B cell (primary cell): ENCODE results near the gene FAM216A. TPM values are rescaled to one million over a fixed set of nuclear protein-coding genes. Genes with fewer than 3 reads are reported as not detected.

Experiments used
- ATAC-seq: fragments of 200-7000 bp; cut with Tn5 transposase; one replicate; pipeline ENCODE4 v1.10.0; 2021; ENCODE audit warnings: low read depth, mild to moderate bottlenecking, moderate number of reproducible peaks, moderate library complexity
- CTCF ChIA-PET: fragments of 350-600 bp; sonication (Branson Sonifier 250); formaldehyde crosslinking; loops from one replicate; lab custom pipeline; 2021; ENCODE audit warnings: antibody characterized with exemption, inconsistent platforms; lab: Charles Lee
- POLR2A ChIA-PET: fragments of 350-600 bp; sonication (Branson Sonifier 250); formaldehyde crosslinking; loops from one replicate; lab custom pipeline; 2021; ENCODE audit warnings: antibody characterized with exemption; lab: Charles Lee
- DNase-seq: peaks from one replicate; pipeline ENCODE4 v3.0.0; 2013
- H2AFZ ChIP-seq: 2 replicates; pipeline ENCODE4 v1.6.1; 2012; ENCODE audit warnings: mild to moderate bottlenecking, low read depth, low read length; ENCODE audit not compliant: insufficient read depth, poor library complexity, severe bottlenecking
- H3K27ac ChIP-seq, 2 donors: 1 replicate in 1 of 2; 2 replicates in 1 of 2; pipeline ENCODE4 v1.5.1; 2012 to 2013; ENCODE audit warnings: low read length in 2 of 2, mild to moderate bottlenecking in 2 of 2, moderate library complexity in 1 of 2
- H3K27me3 ChIP-seq, 4 experiments: fragments of 200-600 bp in 1 of 4; sonication (generic) in 1 of 4; replicated peaks in 1 of 4; 1 replicate in 2 of 4; 2 replicates in 2 of 4; pipeline versions ENCODE4 v1.6.1 to v1.7.0; 2013 to 2016; ENCODE audit warnings: low read length in 3 of 4, mild to moderate bottlenecking in 2 of 4, mixed read lengths in 1 of 4, moderate library complexity in 1 of 4; ENCODE audit not compliant: insufficient read depth in 4 of 4, control insufficient read depth in 3 of 4; ENCODE audit errors: control extremely low read depth in 1 of 4
- H3K36me3 ChIP-seq, 2 experiments: replicated peaks in 1 of 2; 1 replicate in 1 of 2; 2 replicates in 1 of 2; pipeline versions ENCODE4 v1.6.1 to v1.7.1; 2013; ENCODE audit warnings: low read length in 1 of 2; ENCODE audit not compliant: insufficient read depth in 2 of 2, control insufficient read depth in 1 of 2; ENCODE audit errors: control extremely low read depth in 1 of 2, extremely low read depth in 1 of 2
- H3K4me1 ChIP-seq, 2 donors: fragments of 200-600 bp in 1 of 2; sonication (generic) in 1 of 2; 1 replicate in 1 of 2; 2 replicates in 1 of 2; pipeline versions ENCODE4 v1.5.1 to v1.6.1; 2013 to 2017; ENCODE audit warnings: low read length in 2 of 2; ENCODE audit not compliant: control insufficient read depth in 2 of 2, insufficient read depth in 2 of 2
- H3K4me2 ChIP-seq: replicated peaks from 2 replicates; pipeline ENCODE3; 2012; ENCODE audit warnings: mild to moderate bottlenecking, low read depth, low read length; ENCODE audit not compliant: poor library complexity, severe bottlenecking
- H3K4me3 ChIP-seq, 5 experiments: fragments of 200-600 bp in 1 of 5; sonication (generic) in 1 of 5; 1 replicate in 3 of 5; 2 replicates in 2 of 5; pipeline versions ENCODE4 v1.5.1 to v1.7.0; 2011 to 2016; ENCODE audit warnings: low read length in 4 of 5, mild to moderate bottlenecking in 4 of 5, low read depth in 2 of 5, control low read depth in 1 of 5, moderate library complexity in 1 of 5; ENCODE audit not compliant: insufficient read depth in 1 of 5; ENCODE audit errors: control extremely low read depth in 1 of 5, extremely low read depth in 1 of 5
- H3K79me2 ChIP-seq: fragments of 200-600 bp; sonication (generic); one replicate; pipeline ENCODE4 v1.6.0; 2016; ENCODE audit warnings: low read length; ENCODE audit not compliant: control insufficient read depth, insufficient read depth
- H3K9ac ChIP-seq: fragments of 200-600 bp; sonication (generic); 2 replicates; pipeline ENCODE4 v1.6.1; 2017; ENCODE audit warnings: mild to moderate bottlenecking, low read length, moderate library complexity
- H3K9me3 ChIP-seq, 3 donors: one replicate each; pipeline versions ENCODE4 v1.6.1 to v1.7.1; 2013; ENCODE audit warnings: low read length in 2 of 3; ENCODE audit not compliant: control insufficient read depth in 2 of 3, insufficient read depth in 1 of 3; ENCODE audit errors: control extremely low read depth in 1 of 3
- H4K20me1 ChIP-seq: 2 replicates; pipeline ENCODE4 v1.6.0; 2012; ENCODE audit warnings: mild to moderate bottlenecking, low read length; ENCODE audit not compliant: insufficient read depth, control insufficient read depth, poor library complexity, severe bottlenecking
- H3K27ac Mint-ChIP-seq: one replicate; pipeline ENCODE4 v1.8.0; 2021; ENCODE audit warnings: mixed read lengths
- H3K27me3 Mint-ChIP-seq: one replicate; pipeline ENCODE4 v1.8.0; 2021; ENCODE audit warnings: mixed read lengths
- H3K4me1 Mint-ChIP-seq: one replicate; pipeline ENCODE4 v1.8.0; 2021; ENCODE audit warnings: mixed read lengths
- H3K4me3 Mint-ChIP-seq: one replicate; pipeline ENCODE4 v1.8.0; 2021; ENCODE audit warnings: mixed read lengths
- H3K9me3 Mint-ChIP-seq: one replicate; pipeline ENCODE4 v1.8.0; 2022; ENCODE audit warnings: mixed read lengths; ENCODE audit not compliant: insufficient read depth
- CTCF ChIP-seq: fragments of 200-600 bp; IDR thresholded peaks from one replicate; pipeline ENCODE4 v1.8.0; 2022; ENCODE audit warnings: antibody characterized with exemption, mild to moderate bottlenecking
- EZH2 ChIP-seq: IDR thresholded peaks from 2 replicates; pipeline ENCODE4 v1.6.1; 2012; ENCODE audit warnings: borderline replicate concordance, low read depth, mild to moderate bottlenecking, moderate library complexity, low read length; ENCODE audit not compliant: insufficient read depth, poor library complexity, severe bottlenecking
- WGBS: methylation state at CpG from one replicate; pipeline ENCODE4 v1.1.5; 2013; ENCODE audit warnings: missing lambda C conversion rate; ENCODE audit not compliant: insufficient coverage; 5-methylcytosine and 5-hydroxymethylcytosine counted together
- intact Hi-C: fragments of 100-400 bp; cut with micrococcal nuclease; formaldehyde crosslinking; loops from one replicate; pipeline ENCODE4 v1.10.0; 2022
- polyA plus RNA-seq: library from polyadenylated mRNA; depleted of rRNA; stranded (reverse); fragments of >200 nt; gene quantifications from 2 replicates; pipeline ENCODE4 v1.2.3, GENCODE V29; 2012
- total RNA-seq, 2 donors: library from RNA; stranded (reverse); fragments of 120-200 nt in 1 of 2; gene quantifications; 1 replicate in 1 of 2; 2 replicates in 1 of 2; pipeline versions ENCODE4 v1.2.3 to v1.2.4, GENCODE V29; 2013 to 2022

Gene FAM216A
- total and polyA plus RNA-seq, 2 donors (not counting 1 experiment from before 2014, with no cell fraction given) = 15.7 to 19.7 TPM

GRCh38 chr12:110532644-110533043, 64.0 kb downstream of the FAM216A start:
- Histone ChIP-seq H3K27me3 (no peaks in the 10 kb centered on the region), H4K20me1 (peaks cover 6% of the 10 kb centered on the region), H3K4me1 (peaks cover 0 to 3% of the 10 kb centered on the region in 2 donors), H3K4me3 (no peak overlapping the region), H3K4me2 (no peak overlapping the region), H3K9ac (no peak overlapping the region), H3K79me2 (peaks cover 10% of the 10 kb centered on the region), H3K27ac (no peak overlapping the region), H3K9me3 (no peaks in the 10 kb centered on the region), H2AFZ (no peak overlapping the region), H3K36me3 (peaks cover 4 to 36% of the 10 kb centered on the region in 2 experiments)
- WGBS = no CpG with 5 or more reads among the region's 3 CpGs
- intact Hi-C loops = no loop called here
- Mint-ChIP-seq H3K27me3 (no peaks in the 10 kb centered on the region), H3K27ac (no peak overlapping the region), H3K9me3 (no peaks in the 10 kb centered on the region), H3K4me3 (no peak overlapping the region), H3K4me1 (peaks cover 20% of the 10 kb centered on the region)
- CTCF ChIA-PET = interaction anchor here (0.9 to 4.4 kb wide), 9 partner anchors 11 to 82 kb away, joined by 3 to 22 read pairs (median 4); partner anchors contain the start of gene ARPC3
- TF ChIP-seq CTCF = no peak
- no peak for TF ChIP-seq EZH2
- no peak for ATAC-seq
- POLR2A ChIA-PET = no interaction called here
- no peak for DNase-seq

GRCh38 chr12:110533607-110534006, 65.0 kb downstream of the FAM216A start:
- ChIA-PET CTCF (interaction anchor here (0.9 to 4.4 kb wide), 9 partner anchors 10 to 86 kb away, joined by 3 to 22 read pairs (median 4); partner anchors contain the start of gene ARPC3), POLR2A (interaction anchor here (0.6 kb wide), 1 partner anchor 95 kb away, joined by 4 read pairs; no protein-coding TSS in a partner anchor)
- Mint-ChIP-seq H3K4me1 (peaks cover 20% of the 10 kb centered on the region), H3K27me3 (no peaks in the 10 kb centered on the region), H3K4me3 (no peak overlapping the region), H3K27ac (no peak overlapping the region), H3K9me3 (no peaks in the 10 kb centered on the region)
- TF ChIP-seq CTCF = no peak
- no peak for TF ChIP-seq EZH2
- Histone ChIP-seq H2AFZ (no peak overlapping the region), H3K9me3 (no peaks in the 10 kb centered on the region), H4K20me1 (peaks cover 6% of the 10 kb centered on the region), H3K4me3 (no peak overlapping the region), H3K79me2 (peaks cover 16% of the 10 kb centered on the region), H3K27ac (no peak overlapping the region), H3K36me3 (peaks cover 4 to 46% of the 10 kb centered on the region in 2 experiments), H3K4me1 (peaks cover 0 to 3% of the 10 kb centered on the region in 2 donors), H3K27me3 (no peaks in the 10 kb centered on the region), H3K9ac (no peak overlapping the region), H3K4me2 (no peak overlapping the region)
- DNase-seq = no peak
- no CpG with 5 or more reads among the region's 6 CpGs for WGBS
- no peak for ATAC-seq
- intact Hi-C loops = no loop called here
